ENCODE data around the gene LMO7.

- TF ChIP-seq MYBL2 (CRISPR knock-in tag; IDR thresholded peaks at IDR 0.05) (no peak), USF1 (CRISPR knock-in tag; IDR thresholded peaks at IDR 0.05) (no peak), CTCF (IDR thresholded peaks at IDR 0.05) (no peak), CREM (CRISPR knock-in tag; IDR thresholded peaks at IDR 0.05) (no peak), JUN (CRISPR knock-in tag; IDR thresholded peaks at IDR 0.05) (no peak), FOXJ3 (CRISPR knock-in tag; IDR thresholded peaks at IDR 0.05; ENCODE audit: borderline replicate concordance) (no peak), NR1H2 (CRISPR knock-in tag; IDR thresholded peaks at IDR 0.05) (no peak)
These were observed 153.5 kb downstream of the LMO7 start for GRCh38 chr13:75789451-75790197.

Data from WTC11 (cell line).